Stomach (tissue), 9 donors: ENCODE measurements around the gene DICER1. TPM values are rescaled to one million over a fixed set of nuclear protein-coding genes. Genes with fewer than 3 reads are reported as not detected.

Source experiments
- DNase-seq, 2 donors: peaks; one replicate each; pipeline versions ENCODE4 v3.0.0 to v3.0.0-alpha.2; 2013 to 2019
- H3K27ac ChIP-seq, 5 donors: fragments of 200-600 bp in 4 of 5; sonication (generic) in 4 of 5; one replicate each; pipeline ENCODE4 v1.5.1; 2013 to 2019; ENCODE audit warnings: mild to moderate bottlenecking in 1 of 5, moderate library complexity in 1 of 5
- H3K27me3 ChIP-seq, 3 donors: fragments of 200-600 bp; sonication (generic); one replicate each; pipeline ENCODE4 v1.5.1; 2017 to 2019; ENCODE audit warnings: mixed run types in 1 of 3
- H3K36me3 ChIP-seq, 4 donors: fragments of 200-600 bp; sonication (generic); 1 replicate in 3 of 4; 2 replicates in 1 of 4; pipeline ENCODE4 v1.5.1; 2016 to 2019
- H3K4me1 ChIP-seq, 4 donors: fragments of 200-600 bp; sonication (generic); one replicate each; pipeline ENCODE4 v1.5.1; 2016 to 2019
- H3K4me3 ChIP-seq, 4 donors: fragments of 200-600 bp; sonication (generic) in 3 of 4; one replicate each; pipeline ENCODE4 v1.5.1; 2016 to 2019; ENCODE audit warnings: mild to moderate bottlenecking in 1 of 4
- H3K9me3 ChIP-seq, 4 donors: fragments of 200-600 bp; sonication (generic); one replicate each; pipeline ENCODE4 v1.5.1; 2016 to 2019
- CTCF ChIP-seq, 7 experiments: fragments of 450-650 bp in 4 of 7; fragments of 200-600 bp in 3 of 7; sonication (generic) in 3 of 7; IDR thresholded peaks; one replicate each; pipeline ENCODE4 v1.5.1; 2016 to 2019; ENCODE audit warnings: antibody characterized with exemption in 7 of 7, control low read depth in 2 of 7, mild to moderate bottlenecking in 1 of 7
- EP300 ChIP-seq: sonication (generic); formaldehyde crosslinking; IDR thresholded peaks from one replicate; pipeline ENCODE4 v1.6.1; 2017; ENCODE audit warnings: antibody characterized with exemption
- POLR2A ChIP-seq, 4 donors: fragments of 450-650 bp; IDR thresholded peaks; one replicate each; pipeline ENCODE4 v1.6.1; 2016; ENCODE audit warnings: antibody characterized with exemption in 4 of 4, control low read depth in 2 of 4, mild to moderate bottlenecking in 1 of 4, moderate library complexity in 1 of 4
- POLR2AphosphoS5 ChIP-seq, 3 donors: sonication (generic); formaldehyde crosslinking; IDR thresholded peaks; one replicate each; pipeline ENCODE4 v1.6.1; 2016; ENCODE audit warnings: antibody characterized with exemption in 3 of 3
- WGBS, 5 donors: extraction: QIAGEN DNeasy Blood & Tissue Kit in 3 of 5; methylation state at CpG; one replicate each; pipeline versions ENCODE4 v1.1.5 to v1.1.7; 2013 to 2018; 5-methylcytosine and 5-hydroxymethylcytosine counted together
- intact Hi-C: fragments of 100-400 bp; cut with DNase I; formaldehyde crosslinking; loops from one replicate; pipeline ENCODE4 v1.15.1; 2023; ENCODE audit warnings: low total_unique reads
- polyA plus RNA-seq, 3 donors: library from polyadenylated mRNA; stranded (reverse); fragments of 200-250 nt; gene quantifications; one replicate each; pipeline ENCODE4 v1.2.3, GENCODE V29; 2013
- total RNA-seq, 5 donors: library from RNA; depleted of rRNA; stranded (reverse); fragments of >200 nt; gene quantifications; one replicate each; pipeline versions ENCODE4 v1.1.0 to v1.2.3, GENCODE V29; 2014 to 2016
- donor health status: healthy with polysubstance abuse.
- donor health status: Bipolar disorder and iron deficiency.
- donor health status: healthy.

DICER1 gene
- total and polyA plus RNA-seq, 8 donors: 6.1 to 104 (median 53.4) TPM

- 94 to 98% (median 97%) methylated on average over 3 of the region's 3 CpGs for WGBS, 5 donors
- Histone ChIP-seq H3K27me3 (no peaks in the 10 kb centered on the region), H3K36me3 (no peaks in the 10 kb centered on the region), H3K4me3 (no peak overlapping the region), H3K27ac (no peak overlapping the region), H3K9me3 (peaks cover 0 to 19% (median 7%) of the 10 kb centered on the region in 4 donors), H3K4me1 (peaks cover 0 to 15% (median 3%) of the 10 kb centered on the region in 4 donors)
- DNase-seq: no peak
- intact Hi-C loops: no loop called here
- TF ChIP-seq POLR2AphosphoS5 (IDR thresholded peaks at IDR 0.05) (no peak), CTCF (IDR thresholded peaks at IDR 0.05) (no peak), EP300 (no peak), POLR2A (IDR thresholded peaks at IDR 0.05) (no peak)
Measured at GRCh38 chr14:95165517-95165916, 8.2 kb upstream of the DICER1 start.

DNA sequence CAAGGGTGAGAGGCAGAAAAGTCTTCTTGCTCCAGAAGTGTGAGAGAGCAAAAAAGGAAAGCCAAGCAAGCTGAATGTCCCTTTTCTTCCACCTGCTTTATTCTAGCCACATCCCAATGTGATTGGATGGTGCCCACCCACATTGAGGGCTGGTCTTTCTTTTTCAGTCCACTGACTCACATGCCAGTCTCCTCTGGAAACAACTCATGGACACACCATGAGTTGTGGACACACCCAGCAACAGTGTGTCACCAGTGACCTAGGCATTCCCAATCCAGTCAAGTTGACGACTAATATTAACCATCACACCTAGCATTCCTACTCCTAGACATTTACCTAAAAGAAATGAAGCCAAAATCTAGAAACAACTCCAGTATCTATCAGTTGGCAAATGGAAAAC is 7.2 kb upstream of the DICER1 start:
- no peak for DNase-seq
- intact Hi-C loops: no loop called here
- Histone ChIP-seq H3K4me1 (peaks cover 0 to 15% (median 4%) of the 10 kb centered on the region in 4 donors), H3K27me3 (no peaks in the 10 kb centered on the region), H3K9me3 (peaks cover 0 to 19% (median 7%) of the 10 kb centered on the region in 4 donors), H3K27ac (no peak overlapping the region), H3K4me3 (no peak overlapping the region), H3K36me3 (no peaks in the 10 kb centered on the region)
- TF ChIP-seq CTCF (IDR thresholded peaks at IDR 0.05) (no peak), POLR2AphosphoS5 (IDR thresholded peaks at IDR 0.05) (no peak), POLR2A (IDR thresholded peaks at IDR 0.05) (no peak), EP300 (no peak)
- WGBS, 5 donors: 84 to 94% (median 91%) methylated on average over 1 of the region's 1 CpG

- Histone ChIP-seq H3K9me3 (peaks cover 0 to 19% (median 7%) of the 10 kb centered on the region in 4 donors), H3K4me3 (no peak overlapping the region), H3K36me3 (no peaks in the 10 kb centered on the region), H3K27ac (no peak overlapping the region), H3K27me3 (no peaks in the 10 kb centered on the region), H3K4me1 (peaks cover 4 to 20% (median 6%) of the 10 kb centered on the region in 4 donors)
- DNase-seq: no peak
- 54 to 73% (median 62%) methylated on average over 3 of the region's 3 CpGs for WGBS, 5 donors
- no peak for TF ChIP-seq CTCF (IDR thresholded peaks at IDR 0.05)
- TF ChIP-seq POLR2AphosphoS5 (IDR thresholded peaks at IDR 0.05): no peak
- no peak for TF ChIP-seq POLR2A (IDR thresholded peaks at IDR 0.05)
- TF ChIP-seq EP300: no peak
- intact Hi-C loops: no loop called here
Measured at GRCh38 chr14:95163666-95164065, 6.3 kb upstream of the DICER1 start.

- H3K36me3 ChIP-seq: no peaks in the 10 kb centered on the region
- no peak for DNase-seq
- peaks cover 5 to 25% (median 11%) of the 10 kb centered on the region in 4 donors for H3K4me1 ChIP-seq
- H3K4me3 ChIP-seq: no peak overlapping the region
- TF ChIP-seq POLR2A (IDR thresholded peaks at IDR 0.05) (no peak), POLR2AphosphoS5 (IDR thresholded peaks at IDR 0.05) (no peak), CTCF (IDR thresholded peaks at IDR 0.05) (no peak), EP300 (no peak)
- 34 to 61% (median 54%) methylated on average over 2 of the region's 2 CpGs for WGBS, 5 donors
- H3K9me3 ChIP-seq: peaks cover 0 to 19% (median 7%) of the 10 kb centered on the region in 4 donors
- no peaks in the 10 kb centered on the region for H3K27me3 ChIP-seq
- no peak overlapping the region for H3K27ac ChIP-seq
- intact Hi-C loops: no loop called here
Measured at GRCh38 chr14:95163132-95163531, 5.8 kb upstream of the DICER1 start.
